Cerebellar nuclear complex (tissue), 1 donor: ENCODE results near the gene LCN15.
"Not testable (repeated sequence)": the region's sequence is repeated elsewhere in the genome, so short reads cannot be mapped to it uniquely, and the experiment has no call there.

Experiments used
- DNase-seq, 2 experiments: peaks; one replicate each; lab custom pipeline; 2025; lab: John Stamatoyannopoulos, UW

The LCN15 gene, protein sequence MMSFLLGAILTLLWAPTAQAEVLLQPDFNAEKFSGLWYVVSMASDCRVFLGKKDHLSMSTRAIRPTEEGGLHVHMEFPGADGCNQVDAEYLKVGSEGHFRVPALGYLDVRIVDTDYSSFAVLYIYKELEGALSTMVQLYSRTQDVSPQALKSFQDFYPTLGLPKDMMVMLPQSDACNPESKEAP

DNA sequence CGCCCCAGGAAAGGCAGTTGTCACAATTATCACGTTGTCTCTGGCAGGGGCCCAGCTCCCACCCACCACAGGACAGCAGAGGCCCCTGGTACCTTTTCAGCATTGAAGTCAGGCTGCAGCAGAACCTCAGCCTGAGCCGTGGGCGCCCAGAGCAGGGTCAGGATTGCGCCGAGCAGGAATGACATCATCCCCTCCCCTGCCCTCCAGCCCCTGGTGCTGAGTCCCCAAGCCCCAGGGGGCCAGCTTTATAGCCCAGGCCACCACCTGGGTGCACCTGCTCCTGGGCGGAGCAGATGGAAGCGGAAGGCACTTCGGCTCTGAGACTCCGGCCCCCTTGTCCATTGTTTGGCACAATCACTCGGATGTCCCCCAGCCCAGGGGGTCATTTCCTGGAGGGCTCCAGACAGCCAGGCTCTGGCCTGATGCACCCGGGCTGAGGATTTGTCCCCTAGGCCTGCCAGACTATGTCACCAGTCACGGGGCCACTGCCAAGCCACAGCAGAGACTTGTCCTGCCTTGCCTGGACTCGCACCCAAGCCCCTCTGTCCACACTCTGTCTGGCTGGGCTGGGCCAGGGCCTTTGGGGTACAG is at the start of gene LCN15:
Gene LCN15, minus strand, starts transcription at position 218 of the 591 bp plus-strand sequence. Its CDS starts 30 bp downstream, at position 188.
- no peak for DNase-seq

DNA sequence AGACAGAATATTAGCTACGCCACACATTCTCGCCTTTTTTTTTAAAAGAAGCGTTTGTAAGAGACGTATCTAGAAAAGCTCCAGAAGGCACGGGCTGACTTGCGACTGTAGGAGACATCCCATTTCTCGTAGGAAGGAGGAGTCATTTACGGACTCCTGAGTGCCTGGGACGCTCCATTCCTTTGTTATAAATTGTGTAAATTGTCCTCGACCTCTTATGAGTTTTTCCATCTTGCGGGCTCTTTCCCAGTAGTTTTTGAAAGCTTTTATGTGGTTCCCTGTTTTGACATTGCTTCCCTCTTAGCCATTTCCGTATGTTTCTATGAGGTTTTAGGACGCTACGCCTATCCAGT is 44.5 kb upstream of the LCN15 start:
- no peak for DNase-seq

DNA sequence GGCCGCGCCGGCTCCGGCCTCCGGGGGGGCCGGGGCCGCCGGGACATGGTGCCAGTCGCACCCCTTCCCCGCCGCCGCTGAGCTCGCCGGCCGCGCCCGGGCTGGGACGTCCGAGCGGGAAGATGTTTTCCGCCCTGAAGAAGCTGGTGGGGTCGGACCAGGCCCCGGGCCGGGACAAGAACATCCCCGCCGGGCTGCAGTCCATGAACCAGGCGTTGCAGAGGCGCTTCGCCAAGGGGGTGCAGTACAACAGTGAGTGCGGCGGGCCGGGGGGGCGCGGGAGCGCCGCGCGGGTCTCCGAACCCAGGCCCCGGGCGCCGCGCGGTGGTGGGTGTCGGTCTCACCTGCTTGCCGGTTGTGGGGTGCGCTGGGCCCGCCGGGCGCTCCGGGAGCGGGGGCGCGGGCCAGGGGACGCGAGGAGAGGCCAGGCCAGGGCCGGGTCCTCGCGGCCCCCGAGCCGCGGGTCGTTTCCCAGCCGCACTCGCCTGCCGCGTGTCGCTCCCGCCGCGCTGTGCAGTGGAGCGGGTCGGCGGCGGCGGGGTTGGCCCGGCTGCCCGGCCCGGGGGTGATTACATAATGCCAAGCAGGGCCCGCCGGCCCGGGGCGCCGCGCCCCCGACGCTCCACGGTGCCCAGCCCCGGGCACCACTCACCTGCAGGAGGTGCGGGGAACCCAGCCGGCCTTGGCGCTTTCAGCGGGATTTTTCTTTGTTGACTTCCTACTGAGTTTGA is 43.9 kb upstream of the LCN15 start:
- no peak for DNase-seq

DNA sequence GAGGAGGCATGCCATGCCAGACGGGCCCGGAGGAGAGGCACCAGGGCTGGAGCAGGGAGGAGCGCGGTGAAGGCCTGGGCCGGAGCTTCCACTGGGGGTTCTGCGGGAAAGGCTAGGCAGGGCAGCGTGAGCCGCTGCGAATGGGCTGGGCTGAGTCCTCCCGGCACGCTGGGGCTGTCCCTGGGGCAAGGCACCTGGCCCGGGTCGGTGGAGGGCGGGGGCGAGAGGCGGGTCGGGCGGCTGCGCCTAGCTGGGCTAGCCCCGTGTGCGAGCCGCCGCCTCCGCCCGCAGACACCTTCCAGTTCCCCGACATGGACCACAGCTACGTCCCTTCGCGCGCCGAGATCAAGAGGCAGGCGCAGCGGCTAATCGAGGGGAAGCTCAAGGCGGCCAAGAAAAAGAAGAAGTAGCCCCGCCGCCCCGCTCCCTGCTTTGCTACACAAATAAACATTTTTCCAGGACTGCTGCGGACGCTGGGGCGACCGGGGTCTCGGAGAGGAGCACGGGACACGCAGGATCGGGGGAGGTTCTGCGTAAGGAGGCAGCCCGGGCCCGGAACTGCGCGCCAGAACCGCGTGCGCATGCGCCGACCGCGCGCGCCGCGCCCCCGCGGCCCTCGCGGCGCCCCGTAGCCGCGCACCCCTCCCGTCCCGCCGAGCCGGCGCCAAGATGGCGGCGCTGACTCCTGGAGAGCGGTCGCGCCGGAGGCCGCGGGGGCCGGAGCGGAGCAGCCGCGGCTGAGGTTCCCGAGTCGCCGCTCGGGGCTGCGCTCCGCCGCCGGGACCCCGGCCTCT is 43.2 kb upstream of the LCN15 start, which contains the start of gene RABL6:
Gene RABL6, plus strand, starts transcription at position 668 of the 794 bp plus-strand sequence. CDS start 249 bp downstream, outside the sequence.
- DNase-seq, result no peak

DNA sequence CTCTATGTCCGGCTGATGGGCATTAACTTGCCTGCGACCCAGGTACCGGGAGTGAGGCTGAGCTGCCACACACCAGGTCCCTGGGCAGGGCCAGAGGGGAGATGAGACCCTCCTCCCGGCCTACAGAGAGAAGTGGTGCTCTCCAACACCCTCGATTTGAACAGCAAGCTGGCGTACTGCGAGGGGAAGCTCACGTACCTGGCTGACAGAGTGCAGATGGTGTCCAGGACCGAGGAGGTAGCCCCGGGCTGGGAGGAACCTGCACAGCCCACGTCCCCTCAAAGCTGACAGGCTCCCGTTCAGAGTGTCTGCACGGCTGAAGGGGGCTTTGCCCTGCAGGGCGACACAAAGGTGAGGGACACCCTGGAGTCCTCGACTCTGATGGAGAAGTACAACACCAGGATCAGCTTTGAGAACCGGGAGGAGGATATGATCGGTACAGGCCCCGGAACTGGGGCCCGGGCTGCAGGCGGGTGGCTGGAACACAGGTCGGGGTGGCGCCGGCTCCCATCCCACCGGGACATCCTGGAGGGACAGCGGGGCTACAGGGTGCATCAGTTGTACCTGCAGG is 42.4 kb upstream of the LCN15 start:
- no peak for DNase-seq

DNA sequence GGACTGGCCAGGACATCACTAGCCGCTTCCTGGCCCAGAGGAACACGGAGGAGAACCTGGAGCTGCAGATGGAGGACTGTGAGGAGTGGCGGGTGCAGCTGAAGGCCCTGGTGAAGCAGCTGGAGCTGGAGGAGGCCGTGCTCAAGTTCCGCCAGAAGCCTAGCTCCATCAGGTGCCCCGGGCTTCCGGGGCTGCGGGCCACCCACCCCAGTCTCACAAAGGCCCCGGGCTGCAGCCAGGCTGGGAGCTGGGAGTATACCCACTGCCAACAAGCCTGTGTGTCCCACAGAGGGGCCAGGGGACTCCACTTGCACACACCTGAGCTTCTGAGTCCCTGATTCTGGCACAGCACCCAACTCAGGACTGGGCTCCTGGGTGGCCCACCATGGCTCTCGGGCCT is 41.7 kb upstream of the LCN15 start:
- no peak for DNase-seq

DNA sequence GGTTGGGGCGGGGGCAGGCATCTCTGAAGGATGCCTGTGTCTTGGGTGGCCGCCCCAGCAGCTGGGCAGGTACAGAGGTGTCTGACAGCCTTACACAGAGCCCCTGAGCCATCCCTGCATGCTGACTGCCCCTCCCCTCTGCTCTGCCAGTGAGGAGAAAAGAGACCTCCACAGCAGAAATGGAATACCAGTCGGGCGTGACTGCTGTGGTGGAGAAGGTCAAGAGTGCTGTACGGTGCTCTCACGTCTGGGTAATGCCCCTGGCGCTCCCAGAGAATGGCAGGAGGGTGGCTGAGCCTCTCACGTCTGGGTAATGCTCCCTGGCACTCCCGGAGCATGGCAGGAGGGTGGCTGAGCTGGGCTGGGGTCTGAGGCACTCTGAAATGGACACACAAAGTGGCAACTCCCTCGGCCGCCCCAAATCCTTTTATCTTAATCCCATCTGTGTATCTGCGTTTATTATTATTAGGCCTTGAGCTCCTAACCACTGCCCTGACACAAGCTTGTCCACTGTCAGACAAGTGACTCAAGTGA is 41.0 kb upstream of the LCN15 start:
- no peak for DNase-seq

DNA sequence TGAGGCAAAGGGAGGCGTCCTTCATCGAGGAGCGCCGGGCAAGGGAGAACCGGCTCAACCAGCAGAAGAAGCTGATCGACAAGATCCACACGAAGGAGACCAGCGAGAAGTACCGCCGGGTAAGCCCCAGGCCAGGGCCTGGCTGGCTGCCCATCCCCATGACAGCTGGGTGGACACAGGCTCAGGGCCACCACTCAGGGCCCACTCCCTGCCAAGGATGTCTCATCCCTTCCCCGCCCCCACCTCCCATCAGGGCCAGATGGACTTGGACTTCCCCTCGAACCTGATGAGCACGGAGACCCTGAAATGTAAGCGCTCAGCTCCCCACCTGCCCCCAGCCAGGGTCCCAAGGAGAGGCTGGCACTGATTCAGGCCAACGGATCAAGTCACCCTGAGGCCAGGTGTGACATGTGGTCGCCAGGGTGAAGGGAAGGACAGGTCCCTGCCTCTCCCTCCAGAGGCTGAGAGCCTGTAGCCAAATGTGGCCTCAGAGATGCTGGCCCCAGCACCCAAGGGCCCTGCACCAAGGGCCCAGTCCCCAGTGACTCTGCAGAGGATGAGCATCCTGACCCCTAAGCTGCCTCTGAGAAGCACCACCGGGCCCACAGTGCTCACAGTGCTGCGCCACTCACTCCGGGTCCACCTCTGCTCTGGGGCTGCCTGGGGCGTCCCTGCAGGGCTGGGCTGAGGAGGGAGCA is 40.3 kb upstream of the LCN15 start:
- no peak for DNase-seq

DNA sequence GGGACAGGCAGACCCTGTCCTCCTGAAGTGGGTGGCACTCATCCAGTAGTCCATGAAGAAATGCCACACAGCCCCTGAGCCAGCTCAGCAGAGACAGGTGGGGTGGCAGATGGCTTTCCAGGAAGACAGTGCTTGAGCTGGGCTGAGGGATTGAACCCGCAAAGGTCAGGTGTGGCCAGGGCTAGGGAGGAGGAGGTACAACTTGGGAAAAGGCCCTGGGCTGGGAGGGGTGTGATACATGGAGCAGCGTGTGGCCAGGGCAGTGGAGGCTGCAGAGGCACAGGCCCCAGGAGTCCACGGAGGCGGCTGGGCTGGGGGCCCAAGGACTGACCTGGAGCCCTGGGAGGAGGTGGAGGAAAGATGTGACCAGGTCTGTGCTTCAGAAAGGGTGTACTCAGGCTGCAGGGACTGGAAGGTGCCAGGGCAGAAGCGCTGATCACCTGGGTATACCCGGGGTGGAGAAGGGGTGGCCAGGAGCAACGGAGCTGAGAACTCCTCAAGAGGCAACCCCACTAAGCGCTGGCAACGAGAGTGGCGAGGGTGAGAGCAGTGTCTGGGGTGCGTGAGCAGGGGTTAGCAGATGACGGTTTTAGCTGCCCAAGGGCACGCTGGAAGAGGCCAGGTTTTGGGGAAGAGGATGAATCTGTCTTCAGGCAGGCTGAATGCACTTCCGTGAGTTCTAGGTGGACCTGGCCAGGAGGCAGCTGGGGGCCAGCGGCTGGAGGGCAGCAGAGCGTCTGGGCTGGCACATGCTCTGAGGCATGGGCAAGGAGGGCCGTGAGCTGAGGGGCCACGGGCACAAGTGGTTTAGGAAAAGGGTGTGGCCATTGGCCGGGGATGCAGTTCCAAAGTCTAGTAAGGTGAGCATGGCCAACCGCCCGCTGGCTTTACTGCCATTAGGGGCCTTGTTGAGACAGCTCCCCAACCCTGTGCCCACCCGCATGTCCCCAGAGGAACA is 39.5 kb upstream of the LCN15 start:
- DNase-seq, result no peak

DNA sequence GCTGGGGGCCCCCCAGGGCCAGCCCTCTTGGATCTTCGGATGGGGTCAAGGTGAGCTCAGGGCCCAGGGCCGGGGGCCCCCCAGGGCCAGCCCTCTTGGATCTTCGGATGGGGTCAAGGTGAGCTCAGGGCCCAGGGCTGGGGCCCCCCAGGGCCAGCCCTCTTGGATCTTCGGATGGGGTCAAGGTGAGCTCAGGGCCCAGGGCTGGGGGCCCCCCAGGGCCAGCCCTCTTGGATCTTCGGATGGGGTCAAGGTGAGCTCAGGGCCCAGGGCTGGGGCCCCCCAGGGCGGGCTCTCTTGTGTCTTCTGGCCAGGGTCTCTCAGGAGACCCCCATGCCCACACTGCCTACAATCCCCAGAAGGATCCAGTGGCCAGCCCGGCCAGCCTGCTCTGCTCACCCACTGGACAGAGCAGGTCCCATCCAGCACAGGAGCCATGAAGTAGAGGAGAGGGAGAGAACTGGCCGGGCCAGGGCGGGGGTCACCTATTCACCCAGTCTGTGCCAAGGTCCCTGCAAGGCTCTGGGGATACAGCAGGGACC is 38.8 kb upstream of the LCN15 start:
- not testable (repeated sequence) for DNase-seq

DNA sequence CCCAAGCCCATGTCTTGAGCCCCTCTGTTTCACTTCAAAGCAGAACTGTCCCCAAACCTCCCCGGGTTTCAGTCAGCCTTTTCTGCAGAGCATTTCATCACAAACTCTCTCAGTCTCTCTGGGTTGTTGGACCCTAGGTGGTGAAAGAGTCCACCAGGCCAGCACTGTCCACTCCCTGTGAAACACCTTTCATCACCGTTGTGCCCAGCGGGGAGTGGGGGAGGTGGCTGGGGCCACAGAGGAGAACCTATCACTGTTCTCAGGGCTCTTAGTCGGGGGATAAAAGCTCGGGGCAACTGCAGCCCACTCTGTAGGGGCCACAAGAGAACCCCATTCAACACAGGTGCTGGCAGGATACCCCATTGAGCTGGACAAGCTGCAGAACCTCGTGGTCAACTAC is 38.0 kb upstream of the LCN15 start:
- DNase-seq, result no peak

DNA sequence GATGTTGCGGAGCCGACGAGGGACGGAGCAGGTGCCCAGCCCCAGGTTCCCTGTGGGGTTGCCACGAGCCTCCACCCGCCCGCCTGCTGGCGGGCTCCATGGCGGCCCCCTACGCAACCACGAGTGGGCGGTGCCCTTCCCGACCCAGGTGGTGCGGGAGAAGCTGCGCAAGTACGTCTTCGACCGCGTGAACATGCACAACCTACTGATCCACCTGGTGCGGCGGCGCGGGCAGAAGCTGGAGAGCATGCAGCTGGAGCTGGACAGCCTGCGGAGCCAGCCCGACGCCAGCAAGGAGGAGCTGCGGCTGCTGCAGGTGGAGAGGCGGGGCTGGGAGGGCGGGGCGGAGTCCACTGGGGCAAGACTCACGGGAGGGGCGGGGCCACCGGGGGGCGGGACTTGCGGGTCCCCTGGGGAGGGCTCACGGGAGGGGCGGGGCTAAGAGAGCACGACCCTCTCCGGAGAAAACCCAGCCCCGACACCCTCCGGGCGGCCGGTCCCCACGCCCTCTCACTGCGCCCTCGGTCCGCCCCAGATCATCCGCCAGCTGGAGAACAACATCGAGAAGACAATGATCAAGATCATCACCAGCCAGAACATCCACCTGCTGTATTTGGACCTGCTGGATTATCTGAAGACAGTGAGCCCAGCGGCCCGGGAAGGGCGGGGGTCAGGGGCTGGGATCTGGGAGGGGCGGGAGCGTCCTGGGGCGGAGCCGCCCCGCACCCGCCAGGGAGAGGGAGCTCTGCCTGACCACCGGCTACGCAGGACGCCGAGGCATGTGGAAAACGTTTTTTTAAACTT is 35.7 kb upstream of the LCN15 start:
- DNase-seq, result peak in 1 of 2 experiments; percentile 54

DNA sequence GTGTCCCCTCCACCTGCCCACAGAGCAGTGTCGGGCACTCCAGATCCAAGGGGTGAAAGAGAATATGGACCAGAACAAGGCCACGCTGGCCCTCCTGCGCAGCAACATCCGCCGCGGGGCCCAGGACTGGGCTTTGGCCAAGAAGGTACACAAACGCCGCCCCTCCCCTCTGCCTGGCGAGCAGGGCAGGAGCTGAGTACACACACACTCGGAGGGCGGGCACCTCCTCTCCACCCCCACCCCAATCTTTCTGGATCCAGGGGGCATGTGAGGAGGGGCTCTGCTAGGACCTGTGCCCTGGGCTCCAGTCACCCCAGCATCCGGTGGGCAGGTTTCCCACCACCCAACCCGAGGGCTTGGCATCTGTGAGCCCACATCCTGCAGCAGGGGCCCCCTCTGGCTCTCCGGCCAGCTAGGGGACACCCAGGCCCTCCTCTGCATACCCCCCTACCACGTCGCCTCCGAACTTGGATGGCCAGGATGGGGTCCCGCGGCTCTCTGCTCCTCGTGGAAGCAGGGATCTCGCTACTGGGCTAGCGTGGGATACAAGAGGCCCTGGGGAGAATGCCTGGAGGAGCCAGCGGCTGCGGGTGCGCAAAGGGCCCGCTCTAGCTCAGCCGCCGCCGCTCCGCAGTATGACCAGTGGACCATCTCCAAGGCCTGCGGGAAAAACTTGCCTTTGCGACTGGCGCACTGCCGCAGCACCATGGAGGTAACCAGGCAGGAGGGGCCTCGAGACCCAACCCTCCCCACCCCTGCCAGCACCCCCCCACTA is 34.9 kb upstream of the LCN15 start:
- DNase-seq, result no peak

DNA sequence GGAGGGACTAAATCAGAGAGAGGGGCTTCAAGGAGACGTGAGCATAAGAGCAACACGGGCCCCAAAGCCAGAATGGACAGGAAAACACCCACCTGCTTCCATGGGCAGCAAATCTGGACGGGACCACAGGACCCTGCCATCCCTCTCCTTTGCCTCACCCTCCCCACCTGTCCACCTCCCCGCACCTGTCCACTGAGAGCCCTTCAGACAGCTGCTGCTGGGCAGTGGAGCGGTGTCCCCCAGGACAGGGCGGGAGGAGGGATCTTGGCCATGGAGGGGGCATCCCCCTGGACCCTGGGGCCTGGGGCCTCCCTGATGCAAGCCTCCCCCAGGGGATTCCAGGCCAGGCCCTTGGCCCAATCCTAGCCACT is 34.4 kb upstream of the LCN15 start:
- no peak for DNase-seq

DNA sequence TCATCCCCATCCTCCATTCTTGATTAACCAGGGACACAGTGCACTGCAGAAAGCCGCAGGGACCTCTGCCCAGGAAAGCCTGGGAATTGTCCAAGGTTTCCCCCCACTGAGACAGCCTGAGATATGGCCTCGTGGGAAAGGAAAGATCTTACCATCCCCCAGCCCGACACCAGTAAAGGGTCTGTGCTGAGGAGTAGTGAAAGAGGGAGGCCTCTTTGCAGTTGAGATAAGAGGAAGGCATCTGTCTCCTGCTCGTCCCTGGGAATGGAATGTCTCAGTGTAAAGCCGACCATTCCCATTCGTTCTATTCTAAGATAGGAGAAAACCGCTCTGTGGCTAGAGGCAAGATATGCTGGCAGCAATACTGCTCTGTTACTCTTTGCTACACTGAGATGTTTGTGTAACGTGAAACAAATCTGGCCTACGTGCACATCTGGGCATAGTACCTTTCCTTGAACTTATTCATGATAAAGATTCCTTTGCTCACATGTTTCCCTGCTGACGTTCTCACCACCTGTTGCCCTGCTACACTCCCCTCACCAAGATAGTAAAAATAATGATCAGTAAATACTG is 32.5 kb upstream of the LCN15 start:
- not testable (repeated sequence) for DNase-seq

DNA sequence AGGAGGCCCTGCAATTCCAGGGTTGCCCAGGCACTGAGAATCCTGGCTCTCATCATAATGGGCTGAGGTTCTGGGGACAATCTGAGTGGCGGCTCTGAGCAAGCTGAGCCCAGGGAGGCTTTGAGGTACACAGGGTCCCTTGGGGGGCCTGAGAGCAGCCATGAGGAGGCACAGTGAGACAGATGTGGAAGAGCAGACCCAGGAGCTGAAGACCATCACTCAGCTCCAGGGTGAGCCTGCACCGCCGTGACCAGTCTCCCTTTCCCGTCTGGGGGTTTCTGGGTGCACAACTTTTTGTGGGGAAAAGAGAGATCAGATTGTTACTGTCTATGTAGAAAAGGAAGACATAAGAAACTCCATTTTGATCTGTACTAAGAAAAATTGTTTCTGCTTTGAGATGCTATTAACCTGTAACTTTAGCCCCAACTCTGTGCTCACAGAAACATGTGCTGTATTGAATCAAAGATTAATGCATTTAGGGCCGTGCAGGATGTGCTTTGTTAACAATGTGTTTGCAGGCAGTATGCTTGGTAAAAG is 32.0 kb upstream of the LCN15 start, which contains the start of gene CCDC183:
Gene CCDC183, plus strand, starts transcription at position 101 of the 537 bp plus-strand sequence. Its CDS starts 60 bp downstream, at position 161.
- DNase-seq, result no peak

DNA sequence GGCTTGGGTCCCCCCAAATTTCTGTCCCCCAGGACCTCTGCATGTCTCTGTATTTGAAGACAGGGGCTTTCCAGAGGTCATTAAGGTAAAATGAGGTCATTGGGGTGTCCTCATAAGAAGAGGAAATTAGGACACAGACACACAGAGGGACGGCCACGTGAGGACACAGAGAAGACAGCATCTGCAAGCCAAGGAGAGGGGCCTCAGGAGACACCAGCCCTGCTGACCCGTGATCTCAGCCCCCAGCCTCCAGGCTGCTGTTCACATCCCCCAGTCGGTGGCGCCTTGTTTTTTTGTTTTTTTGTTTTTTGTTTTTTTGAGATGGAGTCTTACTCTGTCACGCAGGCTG is 30.7 kb upstream of the LCN15 start:
- no peak for DNase-seq
